NB4 (cell line): ENCODE data around the gene FAM131A.
A peak's percentile ranks its signal among the peaks of the same experiment; 100 is the strongest.

ENCODE experiments used
- DNase-seq: peaks from one replicate; pipeline ENCODE4 v3.0.0; 2010; ENCODE audit warnings: low read depth
- H3K4me3 ChIP-seq: one replicate; pipeline ENCODE4 v1.5.1; 2011; ENCODE audit warnings: mild to moderate bottlenecking, low read depth, low read length, moderate library complexity
- MYC ChIP-seq: IDR thresholded peaks from 2 replicates; pipeline ENCODE4 v1.6.1; 2011; ENCODE audit warnings: low read depth, low read length
- POLR2A ChIP-seq: IDR thresholded peaks from 2 replicates; pipeline ENCODE4 v1.6.1; 2011; ENCODE audit warnings: mild to moderate bottlenecking; ENCODE audit not compliant: insufficient read length; ENCODE audit errors: extremely low read depth
- TF ChIP-seq, protein P1 (sequence below): IDR thresholded peaks from 2 replicates; pipeline ENCODE4 v1.6.1; 2011; ENCODE audit warnings: low read depth, low read length
- TF ChIP-seq, protein P2 (sequence below): IDR thresholded peaks from one replicate; pipeline ENCODE4 v1.5.1; 2012; ENCODE audit warnings: low read depth, low read length

FAM131A gene

DNA sequence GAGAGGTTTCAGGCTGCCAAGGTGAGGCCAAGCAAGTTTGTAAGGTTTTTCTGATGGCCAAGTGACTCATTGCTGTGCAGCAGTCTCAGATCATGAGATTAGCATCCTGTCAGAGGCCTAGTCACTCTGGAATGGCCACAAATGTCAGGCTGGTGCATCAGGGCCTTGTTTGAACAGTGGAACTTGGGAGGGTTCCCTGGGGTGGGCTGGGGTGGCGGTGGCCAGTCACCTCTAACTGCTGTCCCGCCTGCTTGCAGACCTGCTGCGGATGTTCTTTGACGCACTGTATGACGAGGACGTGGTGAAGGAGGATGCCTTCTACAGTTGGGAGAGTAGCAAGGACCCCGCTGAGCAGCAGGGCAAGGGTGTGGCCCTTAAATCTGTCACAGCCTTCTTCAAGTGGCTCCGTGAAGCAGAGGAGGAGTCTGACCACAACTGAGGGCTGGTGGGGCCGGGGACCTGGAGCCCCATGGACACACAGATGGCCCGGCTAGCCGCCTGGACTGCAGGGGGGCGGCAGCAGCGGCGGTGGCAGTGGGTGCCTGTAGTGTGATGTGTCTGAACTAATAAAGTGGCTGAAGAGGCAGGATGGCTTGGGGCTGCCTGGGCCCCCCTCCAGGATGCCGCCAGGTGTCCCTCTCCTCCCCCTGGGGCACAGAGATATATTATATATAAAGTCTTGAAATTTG, 2.8 kb upstream of the FAM131A start:
- no peak overlapping the region for H3K4me3 ChIP-seq
- DNase-seq: no peak
- TF ChIP-seq POLR2A (no peak), MYC (no peak)
- TF ChIP-seq, protein P1, sequence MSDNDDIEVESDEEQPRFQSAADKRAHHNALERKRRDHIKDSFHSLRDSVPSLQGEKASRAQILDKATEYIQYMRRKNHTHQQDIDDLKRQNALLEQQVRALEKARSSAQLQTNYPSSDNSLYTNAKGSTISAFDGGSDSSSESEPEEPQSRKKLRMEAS: no peak
- TF ChIP-seq, protein P2, sequence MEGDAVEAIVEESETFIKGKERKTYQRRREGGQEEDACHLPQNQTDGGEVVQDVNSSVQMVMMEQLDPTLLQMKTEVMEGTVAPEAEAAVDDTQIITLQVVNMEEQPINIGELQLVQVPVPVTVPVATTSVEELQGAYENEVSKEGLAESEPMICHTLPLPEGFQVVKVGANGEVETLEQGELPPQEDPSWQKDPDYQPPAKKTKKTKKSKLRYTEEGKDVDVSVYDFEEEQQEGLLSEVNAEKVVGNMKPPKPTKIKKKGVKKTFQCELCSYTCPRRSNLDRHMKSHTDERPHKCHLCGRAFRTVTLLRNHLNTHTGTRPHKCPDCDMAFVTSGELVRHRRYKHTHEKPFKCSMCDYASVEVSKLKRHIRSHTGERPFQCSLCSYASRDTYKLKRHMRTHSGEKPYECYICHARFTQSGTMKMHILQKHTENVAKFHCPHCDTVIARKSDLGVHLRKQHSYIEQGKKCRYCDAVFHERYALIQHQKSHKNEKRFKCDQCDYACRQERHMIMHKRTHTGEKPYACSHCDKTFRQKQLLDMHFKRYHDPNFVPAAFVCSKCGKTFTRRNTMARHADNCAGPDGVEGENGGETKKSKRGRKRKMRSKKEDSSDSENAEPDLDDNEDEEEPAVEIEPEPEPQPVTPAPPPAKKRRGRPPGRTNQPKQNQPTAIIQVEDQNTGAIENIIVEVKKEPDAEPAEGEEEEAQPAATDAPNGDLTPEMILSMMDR: no peak

DNA sequence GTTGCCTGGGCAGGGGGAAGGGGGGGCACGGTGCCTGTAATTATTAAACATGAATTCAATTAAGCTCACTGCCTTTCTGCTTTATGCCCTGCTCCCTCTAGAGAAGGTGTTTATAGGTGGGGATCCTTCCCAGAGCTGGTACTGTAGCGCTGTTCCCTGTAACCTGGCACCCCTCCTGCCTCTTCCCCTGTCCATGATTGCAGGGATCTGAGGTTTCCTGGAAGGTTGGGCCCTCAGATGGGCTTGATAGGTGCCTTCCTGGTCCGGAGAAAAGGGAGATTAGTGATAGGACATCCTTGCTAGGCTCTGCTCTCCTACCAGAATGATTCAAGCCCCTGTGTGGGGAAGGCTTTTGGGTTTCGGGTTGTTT, 2.1 kb upstream of the FAM131A start:
- DNase-seq: no peak
- no peak overlapping the region for H3K4me3 ChIP-seq
- TF ChIP-seq MYC: no peak
- TF ChIP-seq, protein P1: no peak
- no peak for TF ChIP-seq POLR2A
- TF ChIP-seq, protein P2: no peak

DNA sequence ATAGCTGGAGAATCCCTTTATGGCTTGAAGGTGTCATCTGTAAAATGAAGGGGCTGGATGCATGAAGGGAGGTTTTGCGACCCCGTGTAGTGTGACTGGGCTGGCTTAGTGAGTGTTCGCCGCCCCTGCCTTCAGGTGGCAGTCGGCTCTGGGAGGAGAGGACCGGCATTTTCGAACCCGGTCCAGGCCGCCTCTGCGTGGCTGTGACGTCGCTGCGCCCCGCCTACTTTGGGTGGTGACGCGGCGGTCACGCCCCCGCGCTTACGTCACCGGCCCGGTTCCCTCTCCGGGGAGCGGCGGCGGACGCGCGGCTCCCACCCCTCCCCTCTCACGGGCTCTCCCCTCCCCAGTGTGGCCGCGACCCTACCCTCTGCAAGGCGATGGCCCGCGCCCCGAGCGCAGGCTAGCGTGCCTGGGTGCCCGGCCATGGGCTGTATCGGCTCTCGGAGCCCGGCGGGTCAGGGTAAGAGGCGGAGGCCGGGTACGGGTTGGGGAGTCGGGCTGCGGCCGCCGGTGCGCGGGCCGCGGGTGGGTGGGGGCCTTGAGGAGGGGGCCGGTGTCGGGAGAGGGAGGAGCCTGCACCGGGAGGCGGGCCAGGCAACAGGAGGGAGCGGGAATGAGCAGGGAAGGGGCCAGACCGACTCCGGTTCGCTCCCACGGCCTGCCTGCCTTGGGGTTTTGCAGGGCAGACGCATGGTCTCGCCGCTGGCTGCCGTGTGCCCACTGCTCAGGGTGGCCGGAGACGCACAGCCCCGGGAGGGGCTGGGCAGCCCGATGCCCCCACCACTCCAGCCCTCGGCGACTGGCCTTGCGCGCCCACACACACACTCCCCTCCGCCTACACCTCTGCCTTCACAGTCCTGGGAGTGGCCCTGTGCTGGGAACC, 1.5 kb upstream of the FAM131A start:
- DNase-seq: peak; percentile 34
- no peak overlapping the region for H3K4me3 ChIP-seq
- TF ChIP-seq, protein P2: no peak
- TF ChIP-seq MYC (no peak), POLR2A (peak; percentile 33)
- TF ChIP-seq, protein P1: no peak

DNA sequence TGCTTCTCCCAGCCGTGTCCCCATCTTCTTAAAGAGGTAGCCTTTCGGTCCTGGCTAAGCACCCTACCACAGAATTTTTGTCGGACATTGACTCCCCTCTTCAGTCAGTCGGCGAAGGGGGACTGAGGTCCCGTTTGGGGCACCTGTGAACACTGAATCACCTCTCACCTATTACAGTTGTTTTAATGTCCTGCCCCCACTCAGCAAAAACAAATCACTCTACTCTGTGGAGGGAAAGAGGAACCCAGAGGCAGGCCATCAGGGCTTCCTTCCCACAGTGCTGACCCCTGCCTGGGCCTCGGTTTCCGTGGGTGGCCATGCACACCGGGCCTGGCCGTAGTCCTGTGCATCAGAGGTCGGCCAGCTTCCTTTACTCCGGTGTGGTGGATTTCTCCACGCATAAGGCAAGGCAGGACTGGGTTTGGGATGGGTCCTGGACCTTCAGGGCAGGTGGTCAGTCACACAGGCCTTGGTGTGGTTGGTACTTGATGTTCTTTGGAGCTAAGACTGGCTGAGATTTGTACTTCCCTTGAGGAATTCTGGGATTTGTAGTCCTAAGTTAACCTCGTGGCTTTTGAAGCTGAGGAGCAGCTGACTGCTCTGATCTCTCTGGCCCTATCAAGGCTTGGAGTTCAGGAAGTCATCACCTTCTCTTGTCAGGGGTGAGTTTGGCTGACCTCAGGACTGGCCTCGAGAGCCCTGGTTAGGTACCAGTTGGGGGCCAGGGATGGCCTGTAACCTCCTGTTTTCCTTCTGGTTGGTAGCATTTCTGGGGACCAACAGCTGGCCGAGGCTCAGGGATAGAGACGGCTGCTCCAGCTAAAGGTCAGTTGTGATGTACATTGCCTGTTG, 627 bp upstream of the FAM131A start:
- DNase-seq: no peak
- H3K4me3 ChIP-seq: no peak overlapping the region
- no peak for TF ChIP-seq MYC
- no peak for TF ChIP-seq POLR2A
- TF ChIP-seq, protein P1: no peak
- TF ChIP-seq, protein P2: no peak

DNA sequence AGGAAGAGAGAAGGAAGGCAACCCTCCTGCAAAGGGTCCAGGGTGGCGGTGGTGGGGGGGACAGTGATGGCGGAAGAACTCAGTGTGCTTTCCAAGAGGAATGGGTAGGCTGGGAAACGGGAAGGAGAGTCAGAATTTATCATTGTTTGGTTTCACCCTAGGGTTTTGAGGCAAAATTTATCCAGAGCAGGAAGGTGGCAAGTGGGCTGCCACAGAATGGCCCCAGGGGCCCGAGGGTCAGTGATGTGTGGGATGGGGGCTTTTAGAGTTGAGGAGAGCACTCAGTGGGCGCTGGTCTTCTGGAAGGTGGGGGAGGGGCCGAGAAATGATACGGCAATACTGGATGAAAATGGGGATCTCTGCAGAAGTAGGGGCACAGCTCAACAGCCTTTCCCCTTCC, 581 bp downstream of the FAM131A start:
- no peak for DNase-seq
- TF ChIP-seq, protein P1: no peak
- TF ChIP-seq MYC (no peak), POLR2A (no peak)
- TF ChIP-seq, protein P2: no peak
- H3K4me3 ChIP-seq: no peak overlapping the region
